HUES64 (cell line): ENCODE results near the gene MGARP.
"Not testable (repeated sequence)": the region's sequence is repeated elsewhere in the genome, so short reads cannot be mapped to it uniquely, and the experiment has no call there.

Source experiments
- H3K27ac ChIP-seq: 2 replicates; pipeline ENCODE4 v1.7.0; 2013; ENCODE audit warnings: low read depth, low read length, inconsistent platforms
- H3K27me3 ChIP-seq: 2 replicates; pipeline ENCODE4 v1.6.1; 2013; ENCODE audit warnings: mild to moderate bottlenecking, low read length; ENCODE audit not compliant: insufficient read depth
- H3K36me3 ChIP-seq: 2 replicates; pipeline ENCODE4 v1.6.1; 2013; ENCODE audit warnings: mild to moderate bottlenecking, low read length; ENCODE audit not compliant: insufficient read depth
- H3K4me1 ChIP-seq: 2 replicates; pipeline ENCODE4 v1.6.1; 2013; ENCODE audit warnings: mild to moderate bottlenecking, low read length, moderate library complexity; ENCODE audit not compliant: insufficient read depth
- H3K4me3 ChIP-seq: 2 replicates; pipeline ENCODE4 v1.5.1; 2013; ENCODE audit warnings: mild to moderate bottlenecking, low read length, moderate library complexity
- H3K9ac ChIP-seq: 2 replicates; pipeline ENCODE4 v1.6.1; 2013; ENCODE audit warnings: mild to moderate bottlenecking, low read depth, low read length
- H3K9me3 ChIP-seq: 2 replicates; pipeline ENCODE4 v1.6.1; 2013; ENCODE audit warnings: low read depth, low read length; ENCODE audit not compliant: insufficient read depth
- WGBS: fragments of 150-250, 120-280 bp; methylation state at CpG from one replicate; pipeline ENCODE4 v1.1.7; 2013; ENCODE audit warnings: missing lambda C conversion rate; 5-methylcytosine and 5-hydroxymethylcytosine counted together

Gene MGARP

GRCh38 chr4:139266583-139267257 is 13.3 kb downstream of the MGARP start:
- Histone ChIP-seq H3K4me3 (peak overlapping the region; percentile 2; the same call in 1 of the 2 replicates), H3K36me3 (no peaks in the 10 kb centered on the region), H3K9me3 (no peaks in the 10 kb centered on the region), H3K9ac (no peak overlapping the region), H3K4me1 (peaks cover 20% of the 10 kb centered on the region), H3K27me3 (no peaks in the 10 kb centered on the region), H3K27ac (no peak overlapping the region)
- WGBS = 52% methylated on average over 14 of the region's 14 CpGs

- H3K9me3 ChIP-seq = no peaks in the 10 kb centered on the region
- H3K27me3 ChIP-seq = no peaks in the 10 kb centered on the region
- peak overlapping the region; percentile 2; the same call in 1 of the 2 replicates for H3K4me3 ChIP-seq
- no peaks in the 10 kb centered on the region for H3K36me3 ChIP-seq
- no peak overlapping the region for H3K9ac ChIP-seq
- no peak overlapping the region for H3K27ac ChIP-seq
- peaks cover 20% of the 10 kb centered on the region for H3K4me1 ChIP-seq
- WGBS = 100% methylated on average over 1 of the region's 1 CpG
Observed at GRCh38 chr4:139266208-139266582, 13.8 kb downstream of the MGARP start.

GRCh38 chr4:139265654-139266053 is 14.4 kb downstream of the MGARP start:
- 0% methylated on average over 1 of the region's 3 CpGs for WGBS
- no peak overlapping the region for H3K27ac ChIP-seq
- H3K27me3 ChIP-seq = no peaks in the 10 kb centered on the region
- no peak overlapping the region for H3K9ac ChIP-seq
- H3K9me3 ChIP-seq = no peaks in the 10 kb centered on the region
- no peaks in the 10 kb centered on the region for H3K36me3 ChIP-seq
- H3K4me3 ChIP-seq = no peak overlapping the region
- H3K4me1 ChIP-seq = peaks cover 20% of the 10 kb centered on the region

- no peaks in the 10 kb centered on the region for H3K27me3 ChIP-seq
- H3K36me3 ChIP-seq = no peaks in the 10 kb centered on the region
- H3K4me1 ChIP-seq = no peaks in the 10 kb centered on the region
- 80% methylated on average over 1 of the region's 2 CpGs for WGBS
- no peak overlapping the region for H3K27ac ChIP-seq
- no peak overlapping the region for H3K9ac ChIP-seq
- H3K9me3 ChIP-seq = no peaks in the 10 kb centered on the region
- H3K4me3 ChIP-seq = no peak overlapping the region
Observed at GRCh38 chr4:139256349-139256748, 23.7 kb downstream of the MGARP start.

DNA sequence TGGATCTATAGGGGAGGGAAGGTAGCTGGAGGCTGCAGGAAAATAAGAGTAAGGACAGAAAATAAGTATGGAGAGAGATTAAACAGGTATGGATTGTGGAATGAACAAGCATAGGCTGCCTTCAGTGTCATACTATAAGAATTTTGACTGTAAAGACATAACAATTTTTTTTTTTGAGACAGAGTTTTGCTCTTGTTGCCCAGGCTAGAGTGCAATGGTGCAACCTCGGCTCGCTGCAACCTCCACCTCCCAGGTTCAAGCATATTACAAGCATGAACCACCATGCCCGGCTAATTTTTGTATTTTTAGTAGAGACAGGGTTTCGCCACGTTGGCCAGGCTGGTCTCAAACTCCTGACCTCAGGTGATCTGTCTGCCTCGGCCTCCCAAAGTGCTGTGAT is 24.4 kb downstream of the MGARP start:
- H3K27me3 ChIP-seq, H3K4me1 ChIP-seq, H3K36me3 ChIP-seq, H3K4me3 ChIP-seq, H3K9me3 ChIP-seq, H3K9ac ChIP-seq, H3K27ac ChIP-seq: not testable (repeated sequence)
- WGBS = 96% methylated on average over 6 of the region's 6 CpGs

GRCh38 chr4:139253713-139254112 is 26.3 kb downstream of the MGARP start:
- Histone ChIP-seq H3K4me1 (no peaks in the 10 kb centered on the region), H3K27me3 (no peaks in the 10 kb centered on the region), H3K9ac (no peak overlapping the region), H3K4me3 (no peak overlapping the region), H3K9me3 (no peaks in the 10 kb centered on the region), H3K27ac (no peak overlapping the region), H3K36me3 (no peaks in the 10 kb centered on the region)
- WGBS = 86% methylated on average over 3 of the region's 3 CpGs

- Histone ChIP-seq H3K9me3 (no peaks in the 10 kb centered on the region), H3K36me3 (no peaks in the 10 kb centered on the region), H3K4me3 (no peak overlapping the region), H3K27ac (no peak overlapping the region), H3K27me3 (no peaks in the 10 kb centered on the region), H3K4me1 (no peaks in the 10 kb centered on the region), H3K9ac (no peak overlapping the region)
Observed at GRCh38 chr4:139253046-139253445, 27.0 kb downstream of the MGARP start.

DNA sequence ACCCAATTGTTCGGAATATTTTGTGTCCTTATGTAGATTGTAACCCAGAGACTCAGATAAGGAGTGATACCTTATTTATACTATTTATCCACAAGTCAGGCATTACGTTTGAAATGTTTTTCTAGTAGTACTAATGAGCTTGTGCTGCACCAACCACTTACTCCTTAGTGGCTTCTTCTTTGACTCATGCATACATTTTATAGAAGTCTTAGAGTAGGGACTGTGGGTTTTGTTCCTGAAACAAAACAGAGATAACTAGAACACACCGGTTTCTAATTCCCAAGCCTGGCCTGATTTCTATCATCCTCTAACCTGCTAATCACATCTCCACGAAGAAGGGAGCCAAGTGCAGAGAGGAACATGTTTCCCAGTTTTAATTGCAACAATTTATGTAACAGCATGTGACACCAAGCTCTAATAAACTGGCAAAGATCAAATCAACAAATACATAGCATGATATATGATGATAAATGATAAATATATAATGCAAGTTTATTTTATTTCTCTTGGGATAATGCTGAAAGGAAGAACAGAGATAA is 32.3 kb downstream of the MGARP start:
- no peak overlapping the region for H3K27ac ChIP-seq
- H3K4me1 ChIP-seq = no peaks in the 10 kb centered on the region
- H3K4me3 ChIP-seq = no peak overlapping the region
- H3K27me3 ChIP-seq = no peaks in the 10 kb centered on the region
- no peaks in the 10 kb centered on the region for H3K36me3 ChIP-seq
- no peaks in the 10 kb centered on the region for H3K9me3 ChIP-seq
- WGBS = 87% methylated on average over 2 of the region's 4 CpGs
- H3K9ac ChIP-seq = no peak overlapping the region

DNA sequence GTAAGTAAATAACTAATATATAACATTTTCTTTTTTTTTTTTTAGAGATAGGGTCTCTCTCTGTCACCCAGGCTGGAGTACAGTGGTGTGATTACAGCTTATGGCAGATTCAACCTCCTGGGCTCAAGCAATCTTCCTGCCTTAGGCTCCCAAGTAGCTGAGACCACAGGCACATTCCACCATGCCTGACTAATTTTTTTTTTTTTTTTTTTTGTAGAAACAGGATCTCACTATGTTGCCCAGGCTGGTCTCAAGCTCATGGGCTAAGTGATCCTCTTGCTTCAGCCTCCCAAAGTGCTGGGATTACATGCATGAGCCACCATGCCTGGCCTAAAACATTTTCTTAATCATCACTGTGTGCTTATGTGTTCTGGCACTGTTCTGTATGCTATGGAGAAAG is 32.8 kb downstream of the MGARP start:
- no peak overlapping the region for H3K27ac ChIP-seq
- H3K4me3 ChIP-seq = no peak overlapping the region
- peaks cover 4% of the 10 kb centered on the region; the same call in 1 of the 2 replicates for H3K4me1 ChIP-seq
- H3K9me3 ChIP-seq = no peaks in the 10 kb centered on the region
- no peak overlapping the region for H3K9ac ChIP-seq
- H3K36me3 ChIP-seq = no peaks in the 10 kb centered on the region
- no peaks in the 10 kb centered on the region for H3K27me3 ChIP-seq

DNA sequence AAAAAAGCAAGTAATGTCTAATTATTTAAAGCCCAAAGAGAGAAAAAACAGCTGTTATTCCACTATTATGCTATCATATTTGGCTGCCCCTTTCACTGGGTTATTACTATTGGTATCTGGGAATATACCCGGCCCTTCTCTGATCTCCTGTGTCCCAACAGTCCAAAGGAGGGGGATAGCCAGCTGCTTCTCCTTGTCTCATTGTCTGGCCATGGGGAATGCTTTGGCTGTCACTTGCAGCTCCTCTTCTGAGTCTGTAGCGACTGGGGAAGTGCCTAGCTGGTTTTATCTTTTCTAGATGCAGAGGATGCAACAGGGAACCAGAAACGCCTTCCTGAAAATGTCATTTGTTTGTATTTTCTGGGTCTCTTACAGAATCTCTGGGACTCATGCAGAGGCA is 33.9 kb downstream of the MGARP start:
- Histone ChIP-seq H3K9me3 (no peaks in the 10 kb centered on the region), H3K9ac (no peak overlapping the region), H3K27ac (no peak overlapping the region), H3K4me1 (peaks cover 14% of the 10 kb centered on the region), H3K27me3 (no peaks in the 10 kb centered on the region), H3K36me3 (no peaks in the 10 kb centered on the region), H3K4me3 (no peak overlapping the region)
- 89% methylated on average over 3 of the region's 3 CpGs for WGBS

DNA sequence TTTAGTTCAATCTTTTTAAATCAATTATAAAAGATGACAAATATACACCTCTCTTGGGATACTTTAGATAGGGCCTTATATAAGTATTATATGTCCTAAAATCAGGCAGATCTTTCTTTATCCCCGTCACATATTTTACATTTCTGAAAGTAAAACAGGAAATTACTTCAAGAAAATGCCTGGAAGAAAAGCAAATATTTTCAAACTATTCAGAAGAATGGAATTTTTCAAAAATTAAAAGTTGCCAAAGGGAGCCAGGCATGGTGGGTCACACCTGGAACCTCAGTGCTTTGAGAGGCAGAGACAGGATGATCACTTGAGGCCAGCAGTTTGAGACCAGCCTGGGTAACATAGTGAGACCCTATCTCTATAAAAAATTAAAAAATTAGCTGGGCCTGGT is 34.4 kb downstream of the MGARP start:
- Histone ChIP-seq H3K27ac (no peak overlapping the region), H3K36me3 (no peaks in the 10 kb centered on the region), H3K9ac (no peak overlapping the region)

More for the DNA sequence above, 34.4 kb downstream of the MGARP start:
- Histone ChIP-seq H3K27me3 (no peaks in the 10 kb centered on the region), H3K9me3 (no peaks in the 10 kb centered on the region), H3K4me1 (peaks cover 19% of the 10 kb centered on the region), H3K4me3 (no peak overlapping the region)
- 100% methylated on average over 1 of the region's 1 CpG for WGBS
